HepG2 (cell line): Measurements from ENCODE around the gene UMOD. TPM values are rescaled to one million over a fixed set of nuclear protein-coding genes. Genes with fewer than 3 reads are reported as not detected.
A peak's percentile ranks its signal among the peaks of the same experiment; 100 is the strongest.

ENCODE experiments used
- ATAC-seq: fragments of 200-7000 bp; cut with Tn5 transposase; 3 replicates; pipeline ENCODE4 v1.9.1; 2020; ENCODE audit warnings: mild to moderate bottlenecking, moderate library complexity
- BruUV-seq: library from RNA; stranded (reverse); fragments of 400-500 nt; replicated peaks from 2 replicates; lab custom pipeline; 2021; lab: Mats Ljungman, UMichigan
- CTCF ChIA-PET: fragments of 300-600 bp; formaldehyde crosslinking; extraction: SDS; loops from one replicate; lab custom pipeline; 2021; ENCODE audit warnings: low total read pairs, inconsistent platforms, low intra/inter-chr PET ratio; lab: Yijun Ruan, JAX
- POLR2A ChIA-PET: fragments of 350-600 bp; sonication (Branson Sonifier 250); formaldehyde crosslinking; loops from one replicate; lab custom pipeline; 2020; ENCODE audit warnings: antibody characterized with exemption, inconsistent platforms; lab: Yijun Ruan, JAX
- DNase-seq: peaks from one replicate; pipeline ENCODE4 v3.0.0-alpha.2; 2015; ENCODE audit warnings: low spot score
- FAIRE-seq: peaks from 3 replicates; lab custom pipeline; 2011; peaks lifted over from hg19 to GRCh38; lab: Jason Lieb, UNC
- H2AFZ ChIP-seq: one replicate; pipeline ENCODE4 v1.6.1; 2011; ENCODE audit warnings: low read length, inconsistent platforms
- H3K27ac ChIP-seq: fragments of 300-600 bp; 3 replicates; pipeline ENCODE4 v1.8.0; 2011; ENCODE audit warnings: mixed run types, mild to moderate bottlenecking, mixed read lengths, low read length, inconsistent platforms; ENCODE audit not compliant: insufficient read depth; ENCODE audit errors: extremely low read length
- H3K27me3 ChIP-seq, 2 experiments: fragments of 200-600 bp in 1 of 2; 2 replicates in 1 of 2; 3 replicates in 1 of 2; pipeline versions ENCODE4 v1.6.0 to v1.8.0; 2011; ENCODE audit warnings: low read length in 2 of 2, mild to moderate bottlenecking in 2 of 2, moderate library complexity in 2 of 2, inconsistent platforms in 1 of 2; ENCODE audit not compliant: insufficient read depth in 2 of 2, control insufficient read depth in 1 of 2
- H3K36me3 ChIP-seq, 2 experiments: fragments of 200-600 bp in 1 of 2; replicated peaks in 1 of 2; 2 replicates in 1 of 2; 3 replicates in 1 of 2; pipeline versions ENCODE4 v1.5.1 to v1.8.0; 2011; ENCODE audit warnings: low read length in 2 of 2, inconsistent platforms in 1 of 2; ENCODE audit not compliant: insufficient read depth in 2 of 2, control insufficient read depth in 1 of 2
- H3K4me1 ChIP-seq: 2 replicates; pipeline ENCODE4 v1.5.1; 2012; ENCODE audit warnings: low read length, inconsistent platforms; ENCODE audit not compliant: insufficient read depth
- H3K4me2 ChIP-seq: 2 replicates; pipeline ENCODE4 v1.6.0; 2011; ENCODE audit warnings: low read depth, low read length, inconsistent platforms
- H3K4me3 ChIP-seq, 3 experiments: fragments of 200-600 bp in 1 of 3; sonication (generic), shearing (Covaris generic) in 1 of 3; replicated peaks in 1 of 3; 2 replicates each; pipeline ENCODE4 v1.5.1; 2011 to 2016; ENCODE audit warnings: low read length in 3 of 3, inconsistent platforms in 2 of 3, low read depth in 2 of 3, mild to moderate bottlenecking in 2 of 3, control low read depth in 1 of 3, mixed read lengths in 1 of 3; ENCODE audit not compliant: insufficient read depth in 1 of 3
- H3K79me2 ChIP-seq: one replicate; pipeline ENCODE4 v1.6.1; 2011; ENCODE audit warnings: low read length, inconsistent platforms; ENCODE audit not compliant: insufficient read depth
- H3K9ac ChIP-seq: 2 replicates; pipeline ENCODE4 v1.6.0; 2011; ENCODE audit warnings: mild to moderate bottlenecking, low read depth, low read length, inconsistent platforms; ENCODE audit not compliant: insufficient read depth
- H3K9me3 ChIP-seq: 2 replicates; pipeline ENCODE4 v1.5.1; 2012; ENCODE audit warnings: mild to moderate bottlenecking, low read length
- H4K20me1 ChIP-seq: 2 replicates; pipeline ENCODE4 v1.6.0; 2011; ENCODE audit warnings: inconsistent platforms, mild to moderate bottlenecking, low read length, moderate library complexity; ENCODE audit not compliant: insufficient read depth
- GABPB1 ChIP-seq: IDR thresholded peaks from 2 replicates; pipeline ENCODE4 v1.6.1; 2016; ENCODE audit warnings: mild to moderate bottlenecking, missing genetic modification reagents, moderate library complexity, missing compliant biosample characterization
- HOXA7 ChIP-seq: sonication (generic); formaldehyde crosslinking; IDR thresholded peaks from 2 replicates; pipeline ENCODE4 v1.8.1; 2022; ENCODE audit warnings: mild to moderate bottlenecking, missing genetic modification reagents, moderate library complexity
- MAF1 ChIP-seq: sonication (generic); formaldehyde crosslinking; IDR thresholded peaks from 2 replicates; pipeline ENCODE4 v1.5.0; 2020; ENCODE audit warnings: missing genetic modification reagents, borderline replicate concordance
- NBN ChIP-seq: fragments of 450-650 bp; conservative IDR thresholded peaks from 2 replicates; pipeline ENCODE4 v1.6.1; 2017
- PHF5A ChIP-seq: IDR thresholded peaks from one replicate; pipeline ENCODE4 v1.6.1; 2018; ENCODE audit warnings: low read depth, missing genetic modification reagents; ENCODE audit not compliant: unreplicated experiment
- SIX4 ChIP-seq: sonication (generic); formaldehyde crosslinking; IDR thresholded peaks from 2 replicates; pipeline ENCODE4 v1.4.0; 2020; ENCODE audit warnings: missing genetic modification reagents
- SMYD3 ChIP-seq: sonication (generic); formaldehyde crosslinking; IDR thresholded peaks from 2 replicates; pipeline ENCODE4 v1.8.1; 2023; ENCODE audit warnings: mild to moderate bottlenecking, missing genetic modification reagents
- SP4 ChIP-seq: sonication (generic); formaldehyde crosslinking; IDR thresholded peaks from 2 replicates; pipeline ENCODE4 v1.8.1; 2023; ENCODE audit warnings: mild to moderate bottlenecking, missing genetic modification reagents
- TBX2 ChIP-seq: sonication (generic); formaldehyde crosslinking; IDR thresholded peaks from 2 replicates; pipeline ENCODE4 v1.5.0; 2020; ENCODE audit warnings: missing genetic modification reagents, mild to moderate bottlenecking, borderline replicate concordance
- TGIF2 ChIP-seq: IDR thresholded peaks from 2 replicates; pipeline ENCODE4 v1.6.1; 2016; ENCODE audit warnings: control low read depth, missing compliant biosample characterization
- YEATS2 ChIP-seq: sonication (generic); formaldehyde crosslinking; IDR thresholded peaks from 2 replicates; pipeline ENCODE4 v1.4.0; 2020; ENCODE audit warnings: missing genetic modification reagents, borderline replicate concordance
- ZBTB42 ChIP-seq: sonication (generic); formaldehyde crosslinking; IDR thresholded peaks from 2 replicates; pipeline ENCODE4 v1.5.0; 2020; ENCODE audit warnings: mild to moderate bottlenecking, missing genetic modification reagents
- ZFP37 ChIP-seq: sonication (generic); formaldehyde crosslinking; IDR thresholded peaks from 2 replicates; pipeline ENCODE4 v1.4.0; 2020; ENCODE audit warnings: missing genetic modification reagents, borderline replicate concordance
- ZGPAT ChIP-seq: IDR thresholded peaks from 2 replicates; pipeline ENCODE4 v1.6.1; 2016; ENCODE audit warnings: mild to moderate bottlenecking
- ZNF451 ChIP-seq: sonication (generic); formaldehyde crosslinking; IDR thresholded peaks from 2 replicates; pipeline ENCODE4 v1.5.0; 2020; ENCODE audit warnings: mild to moderate bottlenecking, missing genetic modification reagents
- ZNF501 ChIP-seq: sonication (generic); formaldehyde crosslinking; IDR thresholded peaks from 2 replicates; pipeline ENCODE4 v1.5.1; 2020; ENCODE audit warnings: mild to moderate bottlenecking, moderate library complexity, missing genetic modification reagents
- ZNF607 ChIP-seq: sonication (generic); formaldehyde crosslinking; IDR thresholded peaks from 2 replicates; pipeline ENCODE4 v1.5.1; 2020; ENCODE audit warnings: missing genetic modification reagents, mild to moderate bottlenecking, borderline replicate concordance
- ZNF704 ChIP-seq: sonication (generic); formaldehyde crosslinking; IDR thresholded peaks from 2 replicates; pipeline ENCODE4 v1.8.1; 2023; ENCODE audit warnings: mild to moderate bottlenecking, inconsistent platforms, moderate library complexity, missing genetic modification reagents, borderline replicate concordance
- ZNF740 ChIP-seq: sonication (generic); formaldehyde crosslinking; IDR thresholded peaks from 2 replicates; pipeline ENCODE4 v1.4.0; 2020; ENCODE audit warnings: missing genetic modification reagents
- WGBS: methylation state at CpG from one replicate; pipeline ENCODE4 v1.1.6; 2017; ENCODE audit warnings: low lambda C conversion rate; 5-methylcytosine and 5-hydroxymethylcytosine counted together
- in situ Hi-C: cut with HindIII; loops from 2 replicates; pipeline ENCODE4 v1.10.0; 2017; ENCODE audit warnings: low pct_unique_long_range_greater_than_20kb; ENCODE audit not compliant: extremely low pct_ligation_motif_present
- intact Hi-C: fragments of 100-400 bp; cut with micrococcal nuclease; formaldehyde crosslinking; loops from one replicate; pipeline ENCODE4 v1.10.0; 2022; ENCODE audit not compliant: unreplicated experiment
- polyA plus RNA-seq, 8 experiments: library from polyadenylated mRNA; depleted of rRNA in 3 of 8; stranded (reverse) in 7 of 8; unstranded in 1 of 8; fragments of >200 nt; fragmentation: Illumina TruSeq in 4 of 8; extraction: Trizol in 4 of 8; gene quantifications; 2 replicates each; pipeline versions ENCODE4 v1.2.1 to v1.2.3, GENCODE V29; 2011 to 2016; ENCODE audit warnings: low read depth in 4 of 8, missing spikeins in 1 of 8, mixed read lengths in 1 of 8; ENCODE audit not compliant: insufficient read depth in 1 of 8
- total RNA-seq, 5 experiments: library from RNA; depleted of rRNA; stranded (reverse); fragments of >200 nt; fragmentation: Illumina TruSeq; extraction: Trizol; gene quantifications; 2 replicates each; pipeline ENCODE4 v1.2.3, GENCODE V29; 2016; ENCODE audit warnings: low read depth in 1 of 5
- TF ChIP-seq, protein P1 (sequence below): sonication (generic); formaldehyde crosslinking; IDR thresholded peaks from 2 replicates; pipeline ENCODE4 v1.9.0; 2022; ENCODE audit warnings: missing genetic modification reagents, mild to moderate bottlenecking, borderline replicate concordance

UMOD gene
- total and polyA plus RNA-seq, 2 of the 13 experiments (the other 11 are each of a cell fraction or from before 2014, with no cell fraction given), result not detected

DNA sequence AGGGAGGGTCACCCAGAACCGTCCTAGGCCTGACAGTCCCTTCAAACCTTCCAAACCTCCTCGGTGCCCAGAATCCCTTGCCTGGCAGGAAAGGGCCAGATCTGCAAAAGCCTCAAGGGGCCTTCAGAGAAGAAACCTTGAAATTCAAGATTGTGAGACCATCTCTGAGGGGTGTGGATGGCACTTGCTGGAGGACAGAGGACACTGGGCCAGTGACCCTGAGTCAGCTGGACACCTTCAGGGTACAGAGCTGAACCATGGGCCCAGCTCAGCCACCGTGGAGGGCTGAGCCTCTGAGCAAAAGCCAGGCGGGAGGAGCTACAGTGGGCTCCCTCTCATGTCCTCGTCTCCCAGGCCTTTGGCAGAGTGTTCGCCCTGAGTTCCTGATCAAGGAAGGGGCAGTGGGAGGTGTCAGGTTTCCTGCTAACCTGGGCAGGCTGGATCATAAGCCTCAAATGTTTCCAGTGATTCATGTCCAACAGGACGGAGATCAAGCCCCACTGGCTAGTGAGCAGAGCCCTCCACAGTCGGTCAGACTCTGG is 49.0 kb upstream of the UMOD start (continued):
- TF ChIP-seq ZNF501 (CRISPR knock-in tag) (peak; percentile 71; the same call in 1 of the 2 replicates), HOXA7 (no peak), SP4 (CRISPR knock-in tag) (peak; percentile 57; the same call in 1 of the 2 replicates), ZNF451 (CRISPR knock-in tag) (0 out of 2 replicates have a peak, but pooled peaks have one; percentile 63), ZNF704 (no peak), ZNF607 (CRISPR knock-in tag) (peak; percentile 61; the same call in 1 of the 2 replicates), TBX2 (CRISPR knock-in tag) (peak; percentile 77)

DNA sequence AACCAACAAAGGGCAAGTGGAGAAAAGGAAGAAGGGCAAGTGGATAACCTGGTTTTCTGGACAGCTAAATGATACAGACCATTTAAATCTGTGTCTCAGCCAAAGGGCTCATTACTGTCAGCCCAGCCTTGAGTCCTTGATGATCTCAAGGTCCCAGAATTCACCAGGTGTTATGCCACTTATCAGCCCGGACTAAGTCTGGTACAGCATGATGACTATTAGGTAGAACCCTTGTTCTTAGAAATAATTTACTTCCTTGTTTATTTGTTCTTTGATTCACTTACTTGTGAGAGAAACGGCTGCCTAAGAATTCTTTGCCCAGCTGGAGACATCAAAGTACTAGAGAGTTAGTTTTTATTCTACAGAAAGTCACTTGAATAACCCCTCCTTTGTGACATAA is 48.6 kb upstream of the UMOD start:
- no peaks in the 10 kb centered on the region for H3K36me3 ChIP-seq
- H3K9me3 ChIP-seq, result no peaks in the 10 kb centered on the region
- H3K9ac ChIP-seq, result no peak overlapping the region
- no TSS peak for BruUV-seq
- H2AFZ ChIP-seq, result peak overlapping the region; percentile 48
- no peak for DNase-seq
- H4K20me1 ChIP-seq, result no peaks in the 10 kb centered on the region
- ChIA-PET POLR2A (interaction anchor here (1.0 kb wide), 1 partner anchor 9 kb away, joined by 4 read pairs; the partner anchor contains the start of gene ACSM5), CTCF (no interaction called here)
- in situ Hi-C loops, result no loop called here
- H3K4me3 ChIP-seq, result no peak overlapping the region
- 20% methylated on average over 2 of the region's 2 CpGs for WGBS
- peaks cover 79% of the 10 kb centered on the region for H3K4me1 ChIP-seq
- H3K27ac ChIP-seq, result peak overlapping the region; percentile 3
- FAIRE-seq, result peak; percentile 58
- peak overlapping the region; percentile 50 for H3K4me2 ChIP-seq
- no peak for ATAC-seq
- H3K79me2 ChIP-seq, result no peaks in the 10 kb centered on the region
- intact Hi-C loops, result loop anchor here (10.0 kb wide), 1 partner anchor 144 kb away; no protein-coding TSS in a partner anchor
- 0 out of 5 replicates have a peak, but pooled peaks cover 0 to 2% of the 10 kb centered on the region in 2 experiments for H3K27me3 ChIP-seq
- TF ChIP-seq ZFP37 (CRISPR knock-in tag) (no peak), ZBTB42 (0 out of 2 replicates have a peak, but pooled peaks have one; percentile 42), TGIF2 (no peak), GABPB1 (CRISPR knock-in tag) (no peak), YEATS2 (0 out of 2 replicates have a peak, but pooled peaks have one; percentile 14), SMYD3 (CRISPR knock-in tag) (no peak), NBN (no peak), ZNF740 (CRISPR knock-in tag) (no peak), ZGPAT (0 out of 2 replicates have a peak, but pooled peaks have one; percentile 13), PHF5A (no peak), SIX4 (no peak), MAF1 (CRISPR knock-in tag) (0 out of 2 replicates have a peak, but pooled peaks have one; percentile 21)
- TF ChIP-seq, protein P1, sequence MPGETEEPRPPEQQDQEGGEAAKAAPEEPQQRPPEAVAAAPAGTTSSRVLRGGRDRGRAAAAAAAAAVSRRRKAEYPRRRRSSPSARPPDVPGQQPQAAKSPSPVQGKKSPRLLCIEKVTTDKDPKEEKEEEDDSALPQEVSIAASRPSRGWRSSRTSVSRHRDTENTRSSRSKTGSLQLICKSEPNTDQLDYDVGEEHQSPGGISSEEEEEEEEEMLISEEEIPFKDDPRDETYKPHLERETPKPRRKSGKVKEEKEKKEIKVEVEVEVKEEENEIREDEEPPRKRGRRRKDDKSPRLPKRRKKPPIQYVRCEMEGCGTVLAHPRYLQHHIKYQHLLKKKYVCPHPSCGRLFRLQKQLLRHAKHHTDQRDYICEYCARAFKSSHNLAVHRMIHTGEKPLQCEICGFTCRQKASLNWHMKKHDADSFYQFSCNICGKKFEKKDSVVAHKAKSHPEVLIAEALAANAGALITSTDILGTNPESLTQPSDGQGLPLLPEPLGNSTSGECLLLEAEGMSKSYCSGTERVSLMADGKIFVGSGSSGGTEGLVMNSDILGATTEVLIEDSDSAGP, result 0 out of 2 replicates have a peak, but pooled peaks have one; percentile 2
